GM06990 (cell line): ENCODE measurements around the gene XYLT1.

Source experiments
- DNase-seq: peaks from one replicate; pipeline ENCODE4 v3.0.0-alpha.2; 2011; ENCODE audit not compliant: insufficient read length; ENCODE audit errors: extremely low read depth
- H3K27me3 ChIP-seq: replicated peaks from 2 replicates; pipeline ENCODE4 v1.6.0; 2011; ENCODE audit warnings: low read length; ENCODE audit not compliant: control insufficient read depth, insufficient read depth
- H3K36me3 ChIP-seq: 2 replicates; pipeline ENCODE4 v1.5.1; 2011; ENCODE audit warnings: low read length; ENCODE audit not compliant: control insufficient read depth, insufficient read depth
- H3K4me3 ChIP-seq: replicated peaks from 2 replicates; pipeline ENCODE4 v1.5.1; 2011; ENCODE audit warnings: low read depth, mild to moderate bottlenecking, control low read depth, low read length
- TF ChIP-seq, protein P1 (sequence below): IDR thresholded peaks from 2 replicates; pipeline ENCODE4 v1.5.1; 2011; ENCODE audit warnings: low read length, control low read depth, mild to moderate bottlenecking, inconsistent platforms; ENCODE audit not compliant: insufficient read depth, poor library complexity, severe bottlenecking

Gene XYLT1

DNA sequence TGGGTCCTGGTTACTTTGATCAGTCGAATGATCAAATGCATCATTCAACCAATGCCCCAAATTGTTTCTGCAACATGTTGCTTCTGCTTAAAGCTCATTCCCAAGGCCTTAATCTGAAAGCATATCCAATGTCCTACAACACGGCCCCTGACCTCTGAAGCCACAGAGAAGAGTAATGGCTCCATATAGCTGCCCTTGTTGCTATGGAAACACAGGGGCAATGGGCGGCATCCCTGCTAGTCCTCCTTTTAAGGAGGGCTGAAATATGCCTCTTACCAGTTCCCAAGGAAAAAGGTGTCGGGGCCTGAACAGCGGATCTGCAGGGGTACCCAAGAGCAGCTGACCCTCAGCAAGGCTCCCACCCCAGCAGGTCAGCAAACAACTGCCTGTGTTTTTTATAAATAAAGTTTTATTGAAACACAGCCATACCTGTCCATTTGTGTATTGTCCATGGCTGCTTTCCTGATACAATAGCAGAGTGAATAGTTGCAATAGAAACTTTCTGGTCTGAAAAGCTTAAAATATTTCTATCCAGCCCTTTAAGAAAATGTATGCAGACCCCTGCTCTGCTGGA, 210.4 kb downstream of the XYLT1 start:
- Histone ChIP-seq H3K4me3 (no peak overlapping the region), H3K27me3 (no peaks in the 10 kb centered on the region), H3K36me3 (no peaks in the 10 kb centered on the region)
- TF ChIP-seq, protein P1, sequence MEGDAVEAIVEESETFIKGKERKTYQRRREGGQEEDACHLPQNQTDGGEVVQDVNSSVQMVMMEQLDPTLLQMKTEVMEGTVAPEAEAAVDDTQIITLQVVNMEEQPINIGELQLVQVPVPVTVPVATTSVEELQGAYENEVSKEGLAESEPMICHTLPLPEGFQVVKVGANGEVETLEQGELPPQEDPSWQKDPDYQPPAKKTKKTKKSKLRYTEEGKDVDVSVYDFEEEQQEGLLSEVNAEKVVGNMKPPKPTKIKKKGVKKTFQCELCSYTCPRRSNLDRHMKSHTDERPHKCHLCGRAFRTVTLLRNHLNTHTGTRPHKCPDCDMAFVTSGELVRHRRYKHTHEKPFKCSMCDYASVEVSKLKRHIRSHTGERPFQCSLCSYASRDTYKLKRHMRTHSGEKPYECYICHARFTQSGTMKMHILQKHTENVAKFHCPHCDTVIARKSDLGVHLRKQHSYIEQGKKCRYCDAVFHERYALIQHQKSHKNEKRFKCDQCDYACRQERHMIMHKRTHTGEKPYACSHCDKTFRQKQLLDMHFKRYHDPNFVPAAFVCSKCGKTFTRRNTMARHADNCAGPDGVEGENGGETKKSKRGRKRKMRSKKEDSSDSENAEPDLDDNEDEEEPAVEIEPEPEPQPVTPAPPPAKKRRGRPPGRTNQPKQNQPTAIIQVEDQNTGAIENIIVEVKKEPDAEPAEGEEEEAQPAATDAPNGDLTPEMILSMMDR: no peak
- no peak for DNase-seq

DNA sequence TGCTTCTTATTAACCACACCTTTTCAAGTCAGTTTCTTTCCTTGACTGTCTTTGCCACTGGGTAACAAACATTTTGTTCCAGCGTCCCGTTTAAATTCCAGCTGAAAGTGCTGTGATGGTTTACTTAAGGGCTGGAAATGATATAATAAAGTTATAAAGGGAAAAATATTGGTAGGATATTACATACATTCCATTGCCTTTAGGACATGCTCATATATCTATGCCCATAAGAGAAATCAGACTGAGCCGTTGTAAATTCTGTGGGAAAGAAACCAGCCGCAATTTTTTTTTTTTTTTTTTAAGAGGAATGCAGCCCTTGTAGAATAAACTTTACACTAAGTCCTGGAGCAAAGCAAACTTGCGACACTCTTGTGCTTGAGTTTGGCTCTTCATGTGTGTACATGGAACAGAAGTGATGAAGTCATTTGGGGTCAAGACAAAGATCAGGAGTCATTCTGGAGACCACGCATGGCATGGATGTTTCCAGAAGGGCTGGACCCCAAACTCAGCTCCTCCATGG, 210.9 kb downstream of the XYLT1 start:
- Histone ChIP-seq H3K36me3 (no peaks in the 10 kb centered on the region), H3K4me3 (no peak overlapping the region), H3K27me3 (no peaks in the 10 kb centered on the region)
- TF ChIP-seq, protein P1: no peak
- no peak for DNase-seq

DNA sequence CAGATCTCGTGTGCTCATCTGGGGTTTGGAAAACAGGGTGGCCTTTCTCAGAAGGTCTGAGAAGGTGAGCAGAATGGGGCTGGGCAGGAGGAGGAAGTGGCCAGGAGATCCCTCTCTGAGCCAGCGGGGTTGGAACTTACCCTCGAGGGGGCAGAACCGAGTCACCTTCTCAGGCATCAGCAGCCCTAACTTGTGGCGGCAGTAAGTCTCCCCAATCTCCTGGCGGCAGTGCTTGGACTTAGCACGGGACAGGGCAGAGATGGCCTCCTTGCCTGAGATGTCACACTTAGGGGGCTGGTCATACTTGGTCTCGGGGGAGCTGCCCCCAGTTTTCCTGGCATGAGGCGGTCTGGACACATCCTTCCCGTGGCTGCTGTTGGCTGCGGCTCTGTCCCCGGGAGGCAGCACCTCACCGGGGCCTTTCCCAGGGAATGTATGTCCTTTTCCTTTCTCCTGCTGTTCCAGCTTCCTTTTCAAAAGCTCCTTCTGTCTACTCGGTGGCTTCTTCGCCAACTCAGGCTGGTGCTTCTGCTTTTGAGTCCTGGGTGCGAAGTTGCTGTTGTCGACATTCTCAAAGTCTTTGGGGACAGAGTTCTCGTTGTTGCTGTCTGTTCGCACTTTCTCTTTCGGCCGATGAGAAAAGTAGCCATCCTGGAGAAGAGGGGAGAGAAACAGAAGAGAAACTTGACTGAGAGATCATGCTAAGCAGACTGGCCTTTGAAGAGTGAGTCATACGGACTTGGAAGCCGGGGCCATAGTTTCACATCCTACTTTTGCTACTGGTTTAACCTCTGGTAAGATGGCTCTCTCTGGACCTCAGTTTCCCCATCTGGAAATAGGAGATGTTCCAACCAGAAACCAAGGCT, 211.7 kb downstream of the XYLT1 start:
- H3K4me3 ChIP-seq: peak overlapping the region; percentile 54
- TF ChIP-seq, protein P1: peak; percentile 40
- H3K36me3 ChIP-seq: no peaks in the 10 kb centered on the region
- peak; percentile 55 for DNase-seq
- H3K27me3 ChIP-seq: no peaks in the 10 kb centered on the region

DNA sequence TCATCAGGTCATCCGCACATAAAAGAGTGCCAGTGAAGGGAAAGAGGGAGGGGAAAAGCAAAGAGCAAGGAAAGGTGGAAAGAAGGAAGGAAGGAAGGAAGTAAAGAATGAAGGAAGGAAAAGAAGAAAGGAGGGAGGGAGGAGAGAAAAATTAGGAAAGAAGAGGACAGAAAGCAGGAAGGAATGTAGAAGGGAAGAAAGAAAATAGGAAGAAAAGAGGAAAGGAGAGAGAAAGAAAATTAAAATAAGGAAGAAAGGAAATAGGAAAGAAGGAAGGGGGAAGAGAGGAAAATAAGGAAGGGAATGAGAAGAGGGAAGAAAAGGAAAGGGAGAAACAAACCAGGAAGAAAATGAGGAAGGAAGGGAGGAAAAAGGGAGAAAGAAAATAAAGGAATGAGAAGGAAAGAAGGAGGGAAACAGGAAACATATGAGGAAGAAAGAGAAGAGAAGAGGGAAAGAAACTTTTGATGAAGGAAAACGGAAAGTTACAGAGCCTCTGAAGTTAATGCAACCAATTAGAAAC, 212.6 kb downstream of the XYLT1 start:
- Histone ChIP-seq H3K36me3 (no peaks in the 10 kb centered on the region), H3K4me3 (no peak overlapping the region), H3K27me3 (no peaks in the 10 kb centered on the region)
- TF ChIP-seq, protein P1: no peak
- DNase-seq: no peak

DNA sequence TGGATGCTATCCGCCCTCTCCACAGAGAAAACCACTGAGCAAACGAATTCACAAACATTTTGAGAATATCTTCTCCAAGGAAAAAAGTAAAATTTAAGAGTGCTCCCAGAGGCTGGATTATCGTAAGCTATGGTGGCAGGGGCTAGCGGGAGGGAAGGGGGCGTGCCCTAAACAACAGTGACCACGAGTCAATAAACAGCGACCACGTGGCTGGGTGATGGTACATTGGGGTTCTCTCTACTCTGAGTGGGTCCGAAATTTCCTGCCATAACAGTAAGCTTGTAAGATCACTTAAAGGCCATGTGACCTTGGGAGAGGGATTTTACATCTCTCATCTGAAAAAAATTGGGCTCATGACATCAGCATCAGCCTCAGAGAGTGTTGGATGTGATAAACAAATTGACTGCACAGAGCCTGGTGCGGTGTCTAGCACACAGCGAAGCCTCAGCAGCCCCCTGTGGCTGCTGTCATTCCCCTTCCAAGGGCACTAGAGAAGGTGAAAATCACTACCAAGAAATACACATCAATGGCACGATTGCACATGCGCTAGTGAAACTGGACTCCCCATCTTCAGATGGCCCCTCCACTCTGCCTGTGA, 213.2 kb downstream of the XYLT1 start:
- TF ChIP-seq, protein P1: no peak
- Histone ChIP-seq H3K27me3 (no peaks in the 10 kb centered on the region), H3K36me3 (no peaks in the 10 kb centered on the region), H3K4me3 (no peak overlapping the region)
- no peak for DNase-seq
